ENCODE results near the gene SUGP1. TPM values are rescaled to one million over a fixed set of nuclear protein-coding genes. Genes with fewer than 3 reads are reported as not detected.

SUGP1 gene
- total and polyA plus RNA-seq, 2 of the 13 experiments (the other 11 are each of a cell fraction or from before 2014, with no cell fraction given) = 21.6 to 25.9 TPM

- H3K9ac ChIP-seq (ENCODE audit: insufficient read depth, low read depth, low read length) = no peak overlapping the region
- H3K4me2 ChIP-seq (ENCODE audit: low read depth, low read length) = no peak overlapping the region
- POLR2A ChIA-PET = no interaction called here
- TF ChIP-seq ZNF768 (CRISPR knock-in tag; IDR thresholded peaks at IDR 0.05) (no peak), ZNF318 (CRISPR knock-in tag; IDR thresholded peaks at IDR 0.05) (no peak), MIER2 (CRISPR knock-in tag; IDR thresholded peaks at IDR 0.05) (no peak), SP1 (IDR thresholded peaks at IDR 0.05) (no peak), SP1 (CRISPR knock-in tag; IDR thresholded peaks at IDR 0.05) (no peak), MIER3 (CRISPR knock-in tag; IDR thresholded peaks at IDR 0.05; ENCODE audit: borderline replicate concordance) (no peak), SMARCC2 (IDR thresholded peaks at IDR 0.05) (no peak), POGZ (CRISPR knock-in tag; IDR thresholded peaks at IDR 0.05) (no peak), SOX5 (CRISPR knock-in tag; IDR thresholded peaks at IDR 0.05; ENCODE audit: borderline replicate concordance) (no peak)
- in situ Hi-C loops (cut with HindIII; ENCODE audit: extremely low pct_ligation_motif_present, low pct_unique_long_range_greater_than_20kb) (no loop called here), intact Hi-C loops (cut with micrococcal nuclease; ENCODE audit: unreplicated experiment) (loop anchor here (5.0 kb wide), 1 partner anchor 46 kb away; the partner anchor contains the start of gene TM6SF2)
- no peak overlapping the region for H2AFZ ChIP-seq (ENCODE audit: low read length)
- no peak overlapping the region for H3K4me3 ChIP-seq (replicated peaks in 1 of 3; ENCODE audit: insufficient read depth in 1 of 3, low read depth in 2 of 3, low read length in 3 of 3)
- H3K9me3 ChIP-seq (ENCODE audit: low read length) = no peaks in the 10 kb centered on the region
- H3K4me1 ChIP-seq (ENCODE audit: insufficient read depth, low read length) = peaks cover 32% of the 10 kb centered on the region
- H4K20me1 ChIP-seq (ENCODE audit: insufficient read depth, low read length) = no peaks in the 10 kb centered on the region
- H3K36me3 ChIP-seq (replicated peaks in 1 of 2; ENCODE audit: control insufficient read depth in 1 of 2, insufficient read depth in 2 of 2, low read length in 2 of 2) = no peaks in the 10 kb centered on the region
- FAIRE-seq = no peak
- no TSS peak for BruUV-seq (replicated peaks)
- ATAC-seq = no peak
- CTCF ChIA-PET (ENCODE audit: low intra/inter-chr PET ratio, low total read pairs) = no interaction called here
- DNase-seq (ENCODE audit: low spot score) = no peak
- H3K79me2 ChIP-seq (ENCODE audit: insufficient read depth, low read length) = no peaks in the 10 kb centered on the region
- peaks cover 6 to 48% of the 10 kb centered on the region in 2 experiments for H3K27me3 ChIP-seq (ENCODE audit: control insufficient read depth in 1 of 2, insufficient read depth in 2 of 2, low read length in 2 of 2)
- no peak overlapping the region for H3K27ac ChIP-seq (ENCODE audit: extremely low read length, insufficient read depth, low read length)
- WGBS (ENCODE audit: low lambda C conversion rate) = 23% methylated on average over 6 of the region's 10 CpGs
Observed at GRCh38 chr19:19226663-19227062, 93.6 kb downstream of the SUGP1 start.
